ENCODE results near the gene AKNA.

- no peak for TF ChIP-seq CTCF (IDR thresholded peaks at IDR 0.05)
- no peak for TF ChIP-seq POLR2A (IDR thresholded peaks at IDR 0.05)
- no peak for TF ChIP-seq EP300 (IDR thresholded peaks at IDR 0.05)
Observed at GRCh38 chr9:114300153-114300845, 87.5 kb downstream of the AKNA start.
